Adipocyte (in vitro differentiated cells): ENCODE results near the gene CXXC4.
A peak's percentile ranks its signal among the peaks of the same experiment; 100 is the strongest.

ENCODE experiments used
- DNase-seq: peaks from one replicate; pipeline ENCODE4 v3.0.0-alpha.2; 2015; ENCODE audit warnings: low read depth
- H3K27me3 ChIP-seq: replicated peaks from 2 replicates; pipeline ENCODE4 v1.7.0; 2013; ENCODE audit warnings: mild to moderate bottlenecking, low read length, moderate library complexity; ENCODE audit not compliant: control insufficient read depth, insufficient read depth
- H3K36me3 ChIP-seq: 2 replicates; pipeline ENCODE4 v1.7.0; 2013; ENCODE audit warnings: low read length, mild to moderate bottlenecking, moderate library complexity; ENCODE audit not compliant: control insufficient read depth, insufficient read depth, severe bottlenecking
- H3K4me1 ChIP-seq: 2 replicates; pipeline ENCODE4 v1.7.0; 2013; ENCODE audit warnings: mild to moderate bottlenecking, low read length, moderate library complexity; ENCODE audit not compliant: control insufficient read depth, insufficient read depth
- H3K4me3 ChIP-seq: 2 replicates; pipeline ENCODE4 v1.7.0; 2013; ENCODE audit warnings: mild to moderate bottlenecking, low read length, moderate library complexity
- H3K9ac ChIP-seq: 2 replicates; pipeline ENCODE4 v1.7.0; 2013; ENCODE audit warnings: mild to moderate bottlenecking, low read length, moderate library complexity
- H3K9me3 ChIP-seq: 2 replicates; pipeline ENCODE4 v1.7.0; 2013; ENCODE audit warnings: mild to moderate bottlenecking, low read length, moderate library complexity; ENCODE audit not compliant: control insufficient read depth

CXXC4 gene

DNA sequence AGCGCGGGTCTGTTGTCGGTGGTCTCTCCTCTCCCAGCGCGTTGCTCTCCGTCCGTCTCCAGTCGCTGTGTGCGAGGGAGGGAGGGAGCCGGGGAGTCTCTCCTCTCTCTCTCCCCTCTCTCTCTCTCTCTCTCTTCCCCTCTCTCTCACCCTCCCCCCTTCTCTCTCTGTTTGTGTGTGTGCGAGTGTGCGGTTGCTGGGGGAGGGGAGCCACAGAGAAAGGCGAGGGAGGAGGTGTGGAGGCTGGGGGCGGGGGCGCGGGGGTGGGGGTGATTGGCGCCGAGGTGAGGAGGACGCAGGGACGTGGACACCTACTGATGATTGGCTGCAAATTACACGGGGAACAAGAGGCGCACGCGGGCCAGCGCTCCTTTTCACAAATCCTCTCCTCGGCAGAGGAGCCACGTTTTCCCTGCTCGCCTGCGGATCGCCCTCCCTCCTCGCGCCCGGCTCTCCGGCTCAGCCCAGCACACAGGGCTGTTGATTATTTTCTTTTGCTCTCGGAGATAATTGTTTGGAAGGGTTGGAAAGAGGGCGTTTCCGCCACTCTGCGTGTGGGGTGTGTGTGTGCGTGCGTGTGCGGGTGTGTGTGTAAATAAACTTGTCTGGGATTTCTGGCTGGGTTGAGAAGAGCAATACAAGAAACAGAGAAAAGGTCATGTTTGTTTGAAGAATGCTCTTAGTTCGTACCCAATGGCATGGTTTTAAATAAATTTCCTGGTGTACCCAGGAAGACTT, at the start of gene CXXC4:
Gene CXXC4, minus strand, starts transcription at position 73 of the 738 bp plus-strand sequence. CDS start 3,092 bp downstream, outside the sequence.
- peaks cover 8% of the 10 kb centered on the region for H3K4me1 ChIP-seq
- H3K36me3 ChIP-seq, result no peaks in the 10 kb centered on the region
- no peaks in the 10 kb centered on the region for H3K9me3 ChIP-seq
- peak within 1 kb of the TSS; percentile 84 for H3K4me3 ChIP-seq
- peaks cover 32% of the 10 kb centered on the region for H3K27me3 ChIP-seq
- peak within 1 kb of the TSS; percentile 58 for H3K9ac ChIP-seq
- DNase-seq, result peak; percentile 58

- H3K4me3 ChIP-seq, result no peak overlapping the region
- H3K9me3 ChIP-seq, result peaks cover 4% of the 10 kb centered on the region
- H3K9ac ChIP-seq, result no peak overlapping the region
- H3K27me3 ChIP-seq, result no peaks in the 10 kb centered on the region
- no peaks in the 10 kb centered on the region for H3K36me3 ChIP-seq
- H3K4me1 ChIP-seq, result no peaks in the 10 kb centered on the region
- no peak for DNase-seq
Measured at GRCh38 chr4:104533156-104533555, 38.5 kb upstream of the CXXC4 start.

- Histone ChIP-seq H3K4me3 (no peak overlapping the region), H3K9me3 (peaks cover 4% of the 10 kb centered on the region), H3K36me3 (no peaks in the 10 kb centered on the region), H3K9ac (no peak overlapping the region), H3K27me3 (no peaks in the 10 kb centered on the region), H3K4me1 (no peaks in the 10 kb centered on the region)
- DNase-seq, result no peak
Measured at GRCh38 chr4:104532677-104533076, 38.0 kb upstream of the CXXC4 start.

DNA sequence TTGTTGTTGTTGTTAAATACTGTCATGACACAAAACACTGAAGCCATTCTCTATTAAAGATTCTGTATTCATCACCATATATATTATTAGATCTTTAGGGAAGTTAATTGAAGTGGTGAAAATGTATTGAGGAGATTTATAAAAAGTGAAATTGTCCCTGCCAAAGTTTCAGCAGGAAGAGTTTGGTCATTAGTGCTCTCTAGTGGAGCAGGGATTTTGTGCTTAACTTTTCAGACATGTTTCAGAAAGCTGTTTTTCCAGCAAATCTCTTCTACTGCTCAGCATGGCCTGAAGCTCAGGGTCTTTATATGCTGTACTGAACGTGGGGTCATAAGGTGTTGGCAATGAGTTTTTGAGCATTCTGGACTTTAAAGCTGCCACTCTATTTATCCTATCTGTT, 36.7 kb upstream of the CXXC4 start:
- H3K4me3 ChIP-seq, result no peak overlapping the region
- H3K9ac ChIP-seq, result no peak overlapping the region
- DNase-seq, result no peak
- H3K27me3 ChIP-seq, result no peaks in the 10 kb centered on the region
- H3K4me1 ChIP-seq, result no peaks in the 10 kb centered on the region
- H3K9me3 ChIP-seq, result peaks cover 4% of the 10 kb centered on the region
- H3K36me3 ChIP-seq, result no peaks in the 10 kb centered on the region

GRCh38 chr4:104530426-104530825, 35.7 kb upstream of the CXXC4 start:
- DNase-seq, result no peak
- H3K9me3 ChIP-seq, result no peaks in the 10 kb centered on the region
- no peak overlapping the region for H3K9ac ChIP-seq
- no peaks in the 10 kb centered on the region for H3K27me3 ChIP-seq
- H3K36me3 ChIP-seq, result no peaks in the 10 kb centered on the region
- H3K4me1 ChIP-seq, result no peaks in the 10 kb centered on the region
- no peak overlapping the region for H3K4me3 ChIP-seq

GRCh38 chr4:104524591-104524990, 29.9 kb upstream of the CXXC4 start:
- Histone ChIP-seq H3K27me3 (no peaks in the 10 kb centered on the region), H3K4me1 (no peaks in the 10 kb centered on the region), H3K9me3 (no peaks in the 10 kb centered on the region), H3K4me3 (no peak overlapping the region), H3K36me3 (no peaks in the 10 kb centered on the region), H3K9ac (no peak overlapping the region)
- no peak for DNase-seq

- no peak overlapping the region for H3K9ac ChIP-seq
- no peaks in the 10 kb centered on the region for H3K9me3 ChIP-seq
- no peak for DNase-seq
- H3K4me3 ChIP-seq, result no peak overlapping the region
- no peaks in the 10 kb centered on the region for H3K27me3 ChIP-seq
- H3K4me1 ChIP-seq, result no peaks in the 10 kb centered on the region
- H3K36me3 ChIP-seq, result no peaks in the 10 kb centered on the region
Measured at GRCh38 chr4:104524026-104524425, 29.3 kb upstream of the CXXC4 start.

GRCh38 chr4:104519588-104519987, 24.9 kb upstream of the CXXC4 start:
- Histone ChIP-seq H3K27me3 (no peaks in the 10 kb centered on the region), H3K4me1 (no peaks in the 10 kb centered on the region), H3K9ac (no peak overlapping the region), H3K36me3 (no peaks in the 10 kb centered on the region), H3K9me3 (peaks cover 2% of the 10 kb centered on the region), H3K4me3 (no peak overlapping the region)
- DNase-seq, result no peak

GRCh38 chr4:104516884-104517283, 22.2 kb upstream of the CXXC4 start:
- no peak for DNase-seq
- no peaks in the 10 kb centered on the region for H3K27me3 ChIP-seq
- H3K36me3 ChIP-seq, result no peaks in the 10 kb centered on the region
- peaks cover 2% of the 10 kb centered on the region for H3K9me3 ChIP-seq
- no peak overlapping the region for H3K9ac ChIP-seq
- no peaks in the 10 kb centered on the region for H3K4me1 ChIP-seq
- no peak overlapping the region for H3K4me3 ChIP-seq

GRCh38 chr4:104508224-104508623, 13.5 kb upstream of the CXXC4 start:
- Histone ChIP-seq H3K4me3 (no peak overlapping the region), H3K9ac (no peak overlapping the region), H3K9me3 (no peaks in the 10 kb centered on the region), H3K4me1 (no peaks in the 10 kb centered on the region), H3K36me3 (no peaks in the 10 kb centered on the region), H3K27me3 (no peaks in the 10 kb centered on the region)
- no peak for DNase-seq

- no peak for DNase-seq
- Histone ChIP-seq H3K36me3 (no peaks in the 10 kb centered on the region), H3K27me3 (no peaks in the 10 kb centered on the region)
Measured at GRCh38 chr4:104507112-104507511, 12.4 kb upstream of the CXXC4 start.

GRCh38 chr4:104504536-104504935, 9.8 kb upstream of the CXXC4 start:
- Histone ChIP-seq H3K27me3 (no peaks in the 10 kb centered on the region), H3K36me3 (no peaks in the 10 kb centered on the region), H3K9me3 (no peaks in the 10 kb centered on the region), H3K9ac (no peak overlapping the region), H3K4me3 (no peak overlapping the region), H3K4me1 (no peaks in the 10 kb centered on the region)
- DNase-seq, result no peak

More at GRCh38 chr4:104507112-104507511, 12.4 kb upstream of the CXXC4 start:
- Histone ChIP-seq H3K4me3 (no peak overlapping the region), H3K4me1 (no peaks in the 10 kb centered on the region), H3K9ac (no peak overlapping the region), H3K9me3 (no peaks in the 10 kb centered on the region)
